Adipose tissue (tissue), 3 donors: ENCODE measurements around the gene USP44. TPM values are rescaled to one million over a fixed set of nuclear protein-coding genes. Genes with fewer than 3 reads are reported as not detected.
"Not testable (repeated sequence)": the region's sequence is repeated elsewhere in the genome, so short reads cannot be mapped to it uniquely, and the experiment has no call there.

ENCODE experiments used
- H3K27ac ChIP-seq: one replicate; pipeline ENCODE4 v1.5.1; 2013; ENCODE audit warnings: low read depth, low read length
- WGBS, 3 donors: extraction: QIAGEN DNeasy Blood & Tissue Kit; methylation state at CpG; one replicate each; pipeline ENCODE4 v1.1.7; 2013; 5-methylcytosine and 5-hydroxymethylcytosine counted together
- polyA plus RNA-seq, 3 donors: library from polyadenylated mRNA; stranded (reverse); fragments of 200-250 nt; gene quantifications; one replicate each; pipeline ENCODE4 v1.2.3, GENCODE V29; 2013
- donor health status: healthy with polysubstance abuse.
- donor health status: Bipolar disorder and iron deficiency.
- donor health status: healthy.

USP44 gene
- 1 to 10 TPM in 1 of 3 donors, under 1 TPM in 2; 0.45 to 1.7 (median 0.95) TPM for polyA plus RNA-seq

- 54 to 66% (median 57%) methylated on average over 9 of the region's 9 CpGs for WGBS, 3 donors
- H3K27ac ChIP-seq = no peak within 1 kb of the TSS
Measured at GRCh38 chr12:95551305-95551704, at the start of gene USP44. Gene USP44 (minus strand): TSS chr12:95551476. CDS start chr12:95534256, 17,220 bp downstream.

DNA sequence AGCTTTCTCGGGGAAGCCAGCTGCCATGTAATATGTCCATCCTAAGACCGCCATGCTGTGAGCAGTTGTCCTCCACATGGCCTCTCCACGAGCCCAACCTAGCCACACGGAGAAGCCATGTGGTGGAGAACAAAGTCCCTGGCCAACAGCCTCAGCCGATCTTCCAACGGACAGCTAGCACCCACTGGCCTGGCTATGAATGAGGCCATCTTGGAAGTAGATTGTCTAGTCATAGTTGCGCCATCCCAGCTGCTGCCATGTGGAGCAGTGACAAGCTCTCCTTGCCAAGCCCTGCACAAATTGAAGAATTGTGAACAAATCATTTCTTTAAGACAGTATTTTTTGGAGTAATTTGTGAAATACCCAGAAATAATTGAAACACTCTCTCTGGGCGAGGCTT lies 49.3 kb upstream of the USP44 start:
- 96 to 97% (median 96%) methylated on average over 8 of the region's 8 CpGs for WGBS, 3 donors
- no peak overlapping the region for H3K27ac ChIP-seq

- 90 to 94% (median 94%) methylated on average over 5 of the region's 5 CpGs for WGBS, 3 donors
- H3K27ac ChIP-seq = no peak overlapping the region
Measured at GRCh38 chr12:95599880-95600279, 48.6 kb upstream of the USP44 start.

GRCh38 chr12:95594136-95594535 lies 42.9 kb upstream of the USP44 start:
- H3K27ac ChIP-seq = no peak overlapping the region
- 70 to 79% (median 72%) methylated on average over 2 of the region's 2 CpGs for WGBS, 3 donors

DNA sequence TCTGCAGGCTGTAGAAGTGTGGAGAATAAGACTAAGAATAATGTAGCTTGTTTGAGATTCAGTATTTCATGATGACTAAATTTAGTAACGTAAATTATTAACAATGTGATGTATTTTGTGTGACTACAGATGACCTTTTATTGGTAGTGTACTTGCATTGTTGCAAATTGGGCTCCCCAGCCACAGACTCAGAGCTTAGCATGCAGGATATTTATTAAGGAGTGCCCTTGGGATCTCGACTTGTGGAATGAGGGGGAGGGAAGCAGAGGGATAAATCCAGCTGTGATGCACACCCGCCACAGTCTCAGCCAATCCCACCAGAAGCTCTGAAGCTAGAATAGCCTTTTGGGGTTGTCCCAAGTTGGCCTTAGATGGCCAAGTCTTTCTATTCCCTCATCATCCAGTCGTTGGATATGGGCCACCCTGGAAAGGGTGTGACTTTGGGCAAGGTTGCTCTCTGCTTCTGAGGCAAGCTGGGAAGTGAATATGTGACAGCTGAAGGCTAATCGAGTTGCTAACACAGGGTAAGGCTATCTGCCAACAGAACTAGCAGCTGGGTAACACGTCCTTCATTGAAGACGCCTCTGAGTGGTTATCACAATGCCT lies 42.1 kb upstream of the USP44 start:
- no peak overlapping the region for H3K27ac ChIP-seq
- 21 to 49% (median 43%) methylated on average over 7 of the region's 7 CpGs for WGBS, 3 donors

GRCh38 chr12:95591731-95592130 lies 40.5 kb upstream of the USP44 start:
- no peak overlapping the region for H3K27ac ChIP-seq
- WGBS, 3 donors = 50 to 64% (median 61%) methylated on average over 2 of the region's 2 CpGs

GRCh38 chr12:95590775-95591174 lies 39.5 kb upstream of the USP44 start:
- H3K27ac ChIP-seq = no peak overlapping the region
- WGBS, 3 donors = 68 to 99% (median 94%) methylated on average over 2 of the region's 2 CpGs

- H3K27ac ChIP-seq = no peak overlapping the region
- 48 to 87% (median 87%) methylated on average over 2 of the region's 2 CpGs for WGBS, 3 donors
Measured at GRCh38 chr12:95583933-95584332, 32.7 kb upstream of the USP44 start.

DNA sequence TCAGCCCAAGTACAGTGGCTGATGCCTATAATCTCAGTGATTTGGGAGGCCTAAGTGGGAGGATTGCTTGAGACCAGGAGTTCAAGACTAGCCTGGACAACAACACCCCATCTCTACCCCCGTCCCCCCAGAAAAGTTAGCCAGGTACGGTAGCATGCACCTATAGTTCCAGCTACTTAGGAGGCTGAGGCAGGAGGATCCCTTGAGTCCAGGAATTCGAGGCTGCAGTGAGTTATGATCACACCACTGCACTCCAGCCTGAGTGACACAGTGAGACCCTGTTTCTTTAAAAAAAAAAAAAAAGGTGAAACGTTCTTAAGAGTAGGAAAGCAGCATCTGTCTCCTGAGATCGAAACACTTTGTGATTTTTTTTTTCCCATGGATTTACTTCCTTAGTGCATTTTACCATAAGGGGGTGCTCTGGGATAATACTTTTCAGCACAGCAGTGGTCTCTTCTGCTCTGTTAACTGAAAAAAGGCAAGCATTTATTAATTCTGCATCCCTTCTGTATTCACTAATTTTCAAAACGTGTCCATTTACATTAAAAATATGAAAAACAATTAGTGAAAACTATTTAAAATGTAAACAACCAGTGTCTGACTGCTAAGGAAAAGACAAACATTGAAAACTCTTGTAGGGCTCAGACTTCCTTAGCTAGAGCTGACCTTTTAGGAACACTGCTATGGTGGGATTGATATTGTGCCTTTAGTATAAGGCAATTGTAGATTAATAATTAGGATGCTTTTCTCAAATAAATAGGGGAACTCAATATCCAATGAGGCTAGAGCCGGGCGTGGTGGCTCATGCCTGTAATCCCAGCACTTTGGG lies 31.2 kb upstream of the USP44 start:
- H3K27ac ChIP-seq = no peak overlapping the region
- 44 to 53% (median 53%) methylated on average over 8 of the region's 8 CpGs for WGBS, 3 donors

- WGBS, 3 donors = 73 to 96% (median 85%) methylated on average over 1 of the region's 1 CpG
- no peak overlapping the region for H3K27ac ChIP-seq
Measured at GRCh38 chr12:95577820-95578219, 26.5 kb upstream of the USP44 start.

DNA sequence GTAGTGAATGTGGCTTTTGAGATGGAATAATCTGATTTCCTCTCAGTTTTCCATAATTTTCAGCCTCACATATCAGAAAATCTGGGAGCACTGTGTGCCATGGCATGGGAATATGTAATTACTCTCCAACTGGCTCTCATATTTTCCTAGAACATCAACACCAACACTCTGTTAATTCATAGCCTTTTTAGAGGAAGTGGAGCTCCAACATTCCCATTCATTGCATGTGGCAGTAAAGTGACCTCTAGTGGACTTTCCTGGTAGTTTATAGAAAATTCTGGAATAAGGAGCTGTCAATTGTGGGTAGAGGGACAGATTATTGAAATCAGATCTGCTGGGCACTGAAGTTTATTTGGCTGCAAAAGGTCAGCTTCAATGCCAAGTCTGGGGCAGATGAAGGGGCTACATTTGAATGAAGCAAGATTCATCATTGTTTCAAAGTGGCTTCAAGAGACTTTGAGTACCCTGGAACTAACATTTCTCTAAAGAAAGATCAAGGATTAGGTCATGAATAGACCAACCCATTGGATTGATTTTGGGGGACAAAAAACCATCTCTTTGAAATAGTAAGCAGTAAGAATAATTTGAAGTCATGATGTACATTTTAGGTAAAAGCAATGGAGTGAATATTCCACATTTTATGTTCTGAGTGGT lies 23.6 kb upstream of the USP44 start:
- H3K27ac ChIP-seq = no peak overlapping the region

GRCh38 chr12:95573951-95574576 lies 22.8 kb upstream of the USP44 start:
- WGBS, 3 donors = 30 to 65% (median 35%) methylated on average over 10 of the region's 10 CpGs
- H3K27ac ChIP-seq = no peak overlapping the region

DNA sequence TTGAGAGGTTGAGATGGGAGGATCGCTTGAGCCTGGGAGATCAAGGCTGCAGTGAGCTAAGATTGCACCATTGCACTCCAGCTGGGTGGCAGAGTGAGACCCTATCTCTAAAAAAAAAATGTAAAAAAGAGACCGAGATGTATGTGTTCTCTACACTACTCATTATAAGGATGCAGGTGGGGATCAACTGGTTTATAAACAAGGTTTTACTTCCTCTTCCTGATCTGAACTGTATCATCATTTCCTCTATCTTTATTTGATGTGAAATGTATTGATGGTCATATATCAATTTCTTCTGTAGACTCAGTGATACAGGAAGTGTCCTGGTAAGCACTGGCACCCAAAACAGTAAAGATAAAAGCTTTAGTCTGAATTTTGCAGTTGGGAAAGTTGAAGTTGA lies 20.1 kb upstream of the USP44 start:
- H3K27ac ChIP-seq = no peak overlapping the region
- 80 to 93% (median 83%) methylated on average over 2 of the region's 2 CpGs for WGBS, 3 donors

DNA sequence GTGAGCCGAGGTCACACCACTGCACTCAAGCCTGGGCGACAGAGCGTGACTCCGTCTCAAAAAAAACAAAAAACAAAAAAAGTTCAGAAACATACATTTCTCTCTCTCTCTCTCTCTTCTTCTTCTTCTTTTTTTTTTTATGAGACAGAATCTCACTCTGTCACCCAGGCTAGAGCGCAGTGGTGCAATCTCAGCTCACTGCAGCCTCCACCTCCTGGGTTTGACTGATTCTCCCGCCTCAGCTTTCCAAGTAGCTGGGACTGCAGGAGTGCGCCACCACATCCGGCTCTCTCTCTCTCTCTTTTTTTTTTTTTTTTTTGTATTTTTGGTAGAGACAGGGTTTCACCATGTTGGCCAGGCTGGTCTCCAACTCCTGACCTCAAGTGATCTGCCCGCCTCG lies 16.8 kb upstream of the USP44 start:
- H3K27ac ChIP-seq = not testable (repeated sequence)
- WGBS, 3 donors = 92 to 95% (median 94%) methylated on average over 10 of the region's 10 CpGs

GRCh38 chr12:95557625-95558024 lies 6.3 kb upstream of the USP44 start:
- WGBS, 3 donors = 67 to 84% (median 75%) methylated on average over 1 of the region's 1 CpG
- no peak overlapping the region for H3K27ac ChIP-seq

- no peak overlapping the region for H3K27ac ChIP-seq
- 38 to 40% (median 40%) methylated on average over 4 of the region's 4 CpGs for WGBS, 3 donors
Measured at GRCh38 chr12:95554532-95555071, 3.3 kb upstream of the USP44 start.

DNA sequence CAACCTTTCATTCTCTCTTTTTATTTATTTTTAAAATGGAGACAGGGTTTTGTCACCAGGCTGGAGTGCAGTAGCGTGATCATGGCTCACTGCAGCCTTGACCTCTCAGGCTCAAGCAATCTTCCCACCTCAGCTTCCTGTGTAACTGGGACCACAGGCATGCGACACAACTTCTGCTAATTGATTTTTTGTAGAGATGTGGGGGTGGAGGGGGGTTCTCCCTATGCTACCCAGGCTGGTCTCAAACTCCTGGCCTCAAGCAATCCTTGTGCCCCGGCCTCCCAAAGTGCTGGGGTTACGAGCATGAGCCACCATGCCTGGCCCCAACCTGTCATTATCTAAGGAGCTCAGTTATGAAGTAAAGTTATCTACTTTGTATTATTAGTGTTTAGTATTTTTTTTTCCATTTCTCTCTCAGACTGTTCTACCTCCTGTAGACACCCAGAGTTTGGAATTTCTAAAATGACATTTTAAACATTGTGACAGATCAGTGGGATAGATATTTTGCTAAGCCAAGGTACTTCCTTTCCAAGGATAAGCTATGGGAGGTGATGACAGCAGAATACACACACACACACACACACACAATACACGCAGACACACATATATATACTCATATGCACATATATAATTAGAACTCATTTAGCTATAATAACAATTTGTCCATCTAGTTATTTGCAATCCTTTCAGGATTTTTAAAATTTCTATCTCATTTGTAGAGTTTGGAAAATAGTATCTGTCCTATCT lies 2.1 kb upstream of the USP44 start:
- 71 to 96% (median 81%) methylated on average over 5 of the region's 5 CpGs for WGBS, 3 donors
- H3K27ac ChIP-seq = no peak overlapping the region

DNA sequence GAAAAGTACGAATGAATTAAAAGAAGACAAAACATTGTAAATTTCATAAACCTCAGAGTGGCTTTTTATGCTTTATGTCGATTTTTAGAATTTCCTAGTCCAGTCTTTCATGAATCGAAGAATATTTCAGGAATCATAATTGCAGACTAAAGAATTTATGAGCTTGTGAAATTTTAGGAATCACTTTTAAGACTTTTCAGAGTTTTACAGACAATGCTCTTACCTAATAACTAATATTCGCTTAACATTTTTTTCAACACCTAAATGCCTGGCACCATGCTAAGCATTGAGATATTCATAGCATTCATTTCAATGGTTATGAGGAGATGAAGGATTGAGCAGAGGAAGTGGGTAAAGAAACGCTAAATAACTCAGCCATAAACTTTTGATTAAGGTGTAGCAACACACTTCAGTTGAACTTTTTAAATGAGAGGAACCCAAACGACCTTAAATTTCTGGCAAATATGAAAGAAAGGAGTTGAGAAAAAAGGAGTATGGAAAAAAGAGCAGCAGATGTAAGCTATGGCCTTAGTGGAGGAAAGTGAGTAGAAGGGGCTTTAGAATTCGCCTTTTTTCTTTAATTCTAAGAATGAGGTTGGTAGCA lies 739 bp upstream of the USP44 start:
- no peak overlapping the region for H3K27ac ChIP-seq
- WGBS, 3 donors = 69 to 74% (median 71%) methylated on average over 7 of the region's 7 CpGs
